H1 (cell line): ENCODE results near the gene TAS2R46.

ENCODE experiments used
- CREB1 ChIP-seq: IDR thresholded peaks from 2 replicates; pipeline ENCODE4 v1.6.1; 2012; ENCODE audit warnings: inconsistent platforms
- CTCF ChIP-seq, 3 experiments: IDR thresholded peaks; 1 replicate in 2 of 3; 2 replicates in 1 of 3; pipeline versions ENCODE4 v1.5.1 to v1.6.1; 2011; ENCODE audit warnings: low read length in 3 of 3, mild to moderate bottlenecking in 3 of 3, inconsistent platforms in 2 of 3, low read depth in 1 of 3, moderate library complexity in 1 of 3; ENCODE audit not compliant: insufficient read depth in 1 of 3; ENCODE audit errors: control extremely low read depth in 1 of 3
- EP300 ChIP-seq, 2 experiments: IDR thresholded peaks; 1 replicate in 1 of 2; 2 replicates in 1 of 2; pipeline ENCODE4 v1.6.1; 2011 to 2012; ENCODE audit warnings: low read depth in 2 of 2, low read length in 2 of 2, mild to moderate bottlenecking in 2 of 2, borderline replicate concordance in 1 of 2, inconsistent platforms in 1 of 2, moderate library complexity in 1 of 2
- EZH2 ChIP-seq: fragments of 200-600 bp; sonication (generic); IDR thresholded peaks from 2 replicates; pipeline ENCODE4 v1.7.1; 2012; ENCODE audit warnings: low read depth, mild to moderate bottlenecking, moderate library complexity, low read length, inconsistent platforms; ENCODE audit not compliant: severe bottlenecking
- KDM1A ChIP-seq: fragments of 200-600, 300-600 bp; sonication (generic); IDR thresholded peaks from 2 replicates; pipeline ENCODE4 v1.7.1; 2016; ENCODE audit warnings: mild to moderate bottlenecking, low read length, borderline replicate concordance
- ZNF274 ChIP-seq: IDR thresholded peaks from 2 replicates; pipeline ENCODE4 v1.7.0; 2012; ENCODE audit warnings: low read length, borderline replicate concordance; ENCODE audit errors: extremely low read depth

GRCh38 chr12:11040162-11040561 lies 21.9 kb downstream of the TAS2R46 start:
- TF ChIP-seq CTCF (IDR thresholded peaks at IDR 0.05; ENCODE audit: control extremely low read depth in 1 of 3, insufficient read depth in 1 of 3, low read depth in 1 of 3, low read length in 3 of 3) (no peak), KDM1A (no peak), EP300 (IDR thresholded peaks at IDR 0.05; ENCODE audit: borderline replicate concordance in 1 of 2, low read depth in 2 of 2, low read length in 2 of 2) (no peak), EZH2 (no peak), CREB1 (no peak), ZNF274 (no peak)
